ENCODE results near the gene ALKBH3.

Gene ALKBH3

DNA sequence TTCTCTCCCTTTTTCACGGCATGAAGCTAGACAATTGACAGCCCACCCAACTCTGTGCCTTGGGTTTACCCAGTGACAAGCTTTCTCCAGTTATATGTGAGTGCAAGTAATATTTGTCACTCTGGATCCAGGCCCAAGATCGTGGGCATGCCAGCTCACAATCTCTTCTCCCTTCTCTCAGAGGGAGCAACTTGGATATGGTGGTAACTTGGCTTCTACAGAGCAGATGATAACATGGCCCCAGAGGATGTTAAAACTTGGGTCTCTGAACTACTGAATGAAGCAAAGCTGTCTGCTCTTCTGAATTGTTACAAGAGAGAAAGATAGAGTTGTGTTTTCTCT is 82.6 kb downstream of the ALKBH3 start:
- H3K36me3 ChIP-seq (ENCODE audit: control insufficient read depth, insufficient read depth, low read length): no peaks in the 10 kb centered on the region
- no peak overlapping the region for H3K4me3 ChIP-seq (replicated peaks; ENCODE audit: low read depth, low read length)
- H3K27me3 ChIP-seq (replicated peaks; ENCODE audit: control insufficient read depth, insufficient read depth, low read length): no peaks in the 10 kb centered on the region; the same call in none of the 2 replicates
- TF ChIP-seq, protein P1, sequence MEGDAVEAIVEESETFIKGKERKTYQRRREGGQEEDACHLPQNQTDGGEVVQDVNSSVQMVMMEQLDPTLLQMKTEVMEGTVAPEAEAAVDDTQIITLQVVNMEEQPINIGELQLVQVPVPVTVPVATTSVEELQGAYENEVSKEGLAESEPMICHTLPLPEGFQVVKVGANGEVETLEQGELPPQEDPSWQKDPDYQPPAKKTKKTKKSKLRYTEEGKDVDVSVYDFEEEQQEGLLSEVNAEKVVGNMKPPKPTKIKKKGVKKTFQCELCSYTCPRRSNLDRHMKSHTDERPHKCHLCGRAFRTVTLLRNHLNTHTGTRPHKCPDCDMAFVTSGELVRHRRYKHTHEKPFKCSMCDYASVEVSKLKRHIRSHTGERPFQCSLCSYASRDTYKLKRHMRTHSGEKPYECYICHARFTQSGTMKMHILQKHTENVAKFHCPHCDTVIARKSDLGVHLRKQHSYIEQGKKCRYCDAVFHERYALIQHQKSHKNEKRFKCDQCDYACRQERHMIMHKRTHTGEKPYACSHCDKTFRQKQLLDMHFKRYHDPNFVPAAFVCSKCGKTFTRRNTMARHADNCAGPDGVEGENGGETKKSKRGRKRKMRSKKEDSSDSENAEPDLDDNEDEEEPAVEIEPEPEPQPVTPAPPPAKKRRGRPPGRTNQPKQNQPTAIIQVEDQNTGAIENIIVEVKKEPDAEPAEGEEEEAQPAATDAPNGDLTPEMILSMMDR (IDR thresholded peaks at IDR 0.05; ENCODE audit: insufficient read depth, low read length, poor library complexity, severe bottlenecking): no peak
- no peak for DNase-seq (ENCODE audit: extremely low read depth, insufficient read length)

DNA sequence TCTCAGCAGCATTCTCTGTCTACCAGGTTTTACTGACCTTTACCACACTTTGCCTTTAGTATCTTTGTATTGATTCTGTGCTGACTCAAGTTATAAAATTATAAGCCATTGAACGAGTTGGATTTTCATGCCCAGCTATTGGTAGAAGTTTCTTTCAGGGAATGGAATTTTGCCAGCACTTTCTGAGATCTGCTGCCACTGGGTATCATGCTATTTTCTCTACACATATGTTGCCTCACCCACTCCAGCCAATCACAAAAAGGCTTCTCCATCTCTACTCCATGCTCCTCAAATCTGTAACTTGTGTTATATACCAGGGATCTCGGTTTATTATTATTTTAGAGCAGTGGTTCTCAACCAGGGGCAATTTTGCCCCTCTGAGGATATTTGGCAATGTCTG is 87.0 kb downstream of the ALKBH3 start:
- H3K4me3 ChIP-seq (replicated peaks; ENCODE audit: low read depth, low read length): no peak overlapping the region
- no peaks in the 10 kb centered on the region; the same call in 1 of the 2 replicates for H3K27me3 ChIP-seq (replicated peaks; ENCODE audit: control insufficient read depth, insufficient read depth, low read length)
- H3K36me3 ChIP-seq (ENCODE audit: control insufficient read depth, insufficient read depth, low read length): no peaks in the 10 kb centered on the region
- no peak for DNase-seq (ENCODE audit: extremely low read depth, insufficient read length)
- TF ChIP-seq, protein P1 (IDR thresholded peaks at IDR 0.05; ENCODE audit: insufficient read depth, low read length, poor library complexity, severe bottlenecking): no peak

GRCh38 chr11:43968719-43969118 is 88.1 kb downstream of the ALKBH3 start:
- no peak overlapping the region for H3K4me3 ChIP-seq (replicated peaks; ENCODE audit: low read depth, low read length)
- no peaks in the 10 kb centered on the region; the same call in 1 of the 2 replicates for H3K27me3 ChIP-seq (replicated peaks; ENCODE audit: control insufficient read depth, insufficient read depth, low read length)
- TF ChIP-seq, protein P1 (IDR thresholded peaks at IDR 0.05; ENCODE audit: insufficient read depth, low read length, poor library complexity, severe bottlenecking): no peak
- no peaks in the 10 kb centered on the region for H3K36me3 ChIP-seq (ENCODE audit: control insufficient read depth, insufficient read depth, low read length)
- DNase-seq (ENCODE audit: extremely low read depth, insufficient read length): no peak

DNA sequence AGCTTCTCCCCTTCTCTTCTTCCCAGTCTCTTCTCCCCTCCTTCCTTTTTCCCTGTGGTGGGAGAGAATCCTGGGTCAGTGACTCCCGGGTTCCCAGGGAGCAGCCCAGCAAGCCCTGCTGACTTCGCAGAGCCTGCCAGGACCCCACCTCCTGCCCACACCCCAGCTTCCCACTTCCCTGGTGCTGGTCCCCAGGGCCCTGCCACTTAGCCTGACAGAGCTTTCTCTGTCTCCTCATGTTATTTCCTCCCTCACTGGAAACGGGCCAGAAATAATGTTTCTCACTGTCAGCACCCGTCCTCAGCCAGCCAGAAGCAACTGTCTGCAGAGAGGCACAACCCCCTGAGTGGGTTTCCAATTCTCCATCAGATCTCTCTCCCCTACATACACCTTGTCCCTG is 88.9 kb downstream of the ALKBH3 start:
- H3K36me3 ChIP-seq (ENCODE audit: control insufficient read depth, insufficient read depth, low read length): no peaks in the 10 kb centered on the region
- H3K4me3 ChIP-seq (replicated peaks; ENCODE audit: low read depth, low read length): no peak overlapping the region
- H3K27me3 ChIP-seq (replicated peaks; ENCODE audit: control insufficient read depth, insufficient read depth, low read length): no peaks in the 10 kb centered on the region; the same call in 1 of the 2 replicates
- TF ChIP-seq, protein P1 (IDR thresholded peaks at IDR 0.05; ENCODE audit: insufficient read depth, low read length, poor library complexity, severe bottlenecking): no peak
- DNase-seq (ENCODE audit: extremely low read depth, insufficient read length): no peak
